HG02970 (cell line): ENCODE data around the gene OAS1.

ENCODE experiments used
- ATAC-seq: cut with Tn5 transposase; IDR thresholded peaks from one replicate; pipeline ENCODE4 v1.9.1; 2021; ENCODE audit warnings: mild to moderate bottlenecking, moderate library complexity, moderate number of reproducible peaks; ENCODE audit not compliant: unreplicated experiment, low FRiP score

The OAS1 gene

GRCh38 chr12:112906712-112907414, at the start of gene OAS1:
TSS of gene OAS1 (plus strand) at chr12:112906962. CDS start at chr12:112907040, 78 bp downstream.
- peak; percentile 53 for ATAC-seq

GRCh38 chr12:112859291-112859690, 47.5 kb upstream of the OAS1 start:
- ATAC-seq: no peak

GRCh38 chr12:112860181-112860580, 46.6 kb upstream of the OAS1 start:
- ATAC-seq: no peak

- ATAC-seq: no peak
Observed at GRCh38 chr12:112861284-112861683, 45.5 kb upstream of the OAS1 start.

GRCh38 chr12:112862636-112863290, 44.0 kb upstream of the OAS1 start:
- ATAC-seq: no peak

GRCh38 chr12:112868459-112869041, 38.2 kb upstream of the OAS1 start:
- ATAC-seq: no peak

GRCh38 chr12:112869091-112869490, 37.7 kb upstream of the OAS1 start:
- ATAC-seq: no peak

- ATAC-seq: no peak
Observed at GRCh38 chr12:112869778-112870177, 37.0 kb upstream of the OAS1 start.

GRCh38 chr12:112870267-112870980, 36.3 kb upstream of the OAS1 start:
- ATAC-seq: no peak

- ATAC-seq: no peak
Observed at GRCh38 chr12:112875608-112876007, 31.2 kb upstream of the OAS1 start.

GRCh38 chr12:112876506-112876905, 30.3 kb upstream of the OAS1 start:
- no peak for ATAC-seq

- ATAC-seq: no peak
Observed at GRCh38 chr12:112877006-112877405, 29.8 kb upstream of the OAS1 start.

GRCh38 chr12:112878488-112878887, 28.3 kb upstream of the OAS1 start:
- no peak for ATAC-seq

GRCh38 chr12:112879191-112879705, 27.5 kb upstream of the OAS1 start:
- no peak for ATAC-seq

- no peak for ATAC-seq
Observed at GRCh38 chr12:112881602-112882001, 25.2 kb upstream of the OAS1 start.

GRCh38 chr12:112885236-112885635, 21.5 kb upstream of the OAS1 start:
- ATAC-seq: no peak

- no peak for ATAC-seq
Observed at GRCh38 chr12:112887550-112887949, 19.2 kb upstream of the OAS1 start.

GRCh38 chr12:112891093-112892024, 15.4 kb upstream of the OAS1 start:
- no peak for ATAC-seq

- no peak for ATAC-seq
Observed at GRCh38 chr12:112892856-112893255, 13.9 kb upstream of the OAS1 start.

GRCh38 chr12:112894128-112894527, 12.6 kb upstream of the OAS1 start:
- ATAC-seq: no peak
